HG02884 (cell line): ENCODE measurements around the gene OR2B3.
"Not testable (repeated sequence)": the region's sequence is repeated elsewhere in the genome, so short reads cannot be mapped to it uniquely, and the experiment has no call there.

Experiments
- ATAC-seq: cut with Tn5 transposase; IDR thresholded peaks from one replicate; pipeline ENCODE4 v1.9.1; 2021; ENCODE audit warnings: mild to moderate bottlenecking, moderate library complexity; ENCODE audit not compliant: unreplicated experiment

OR2B3 gene

GRCh38 chr6:29087213-29087612 lies at the start of gene OR2B3:
OR2B3 (minus strand) TSS chr6:29087313; CDS start chr6:29087248, 65 bp downstream.
- no peak for ATAC-seq

- no peak for ATAC-seq
These were observed 44.6 kb upstream of the OR2B3 start for GRCh38 chr6:29131691-29132090.

- no peak for ATAC-seq
These were observed 43.5 kb upstream of the OR2B3 start for GRCh38 chr6:29130644-29131043.

- ATAC-seq: no peak
These were observed 42.4 kb upstream of the OR2B3 start for GRCh38 chr6:29129326-29130012.

GRCh38 chr6:29114964-29115363 lies 27.9 kb upstream of the OR2B3 start:
- ATAC-seq: not testable (repeated sequence)

GRCh38 chr6:29112135-29112534 lies 25.0 kb upstream of the OR2B3 start:
- ATAC-seq: no peak

- no peak for ATAC-seq
These were observed 20.6 kb upstream of the OR2B3 start, which contains the start of gene OR2J3 for GRCh38 chr6:29107758-29108157. OR2J3 (plus strand) TSS chr6:29108058; CDS start chr6:29111891, 3,833 bp downstream.

- ATAC-seq: no peak
These were observed 12.1 kb upstream of the OR2B3 start, which contains the start of gene OR2J1 for GRCh38 chr6:29099190-29099589. OR2J1 (plus strand) TSS chr6:29099490; CDS start chr6:29100943, 1,453 bp downstream.

GRCh38 chr6:29097803-29098202 lies 10.7 kb upstream of the OR2B3 start:
- no peak for ATAC-seq

GRCh38 chr6:29092957-29093356 lies 5.8 kb upstream of the OR2B3 start:
- ATAC-seq: no peak

GRCh38 chr6:29082457-29082856 lies 4.7 kb downstream of the OR2B3 start:
- no peak for ATAC-seq

- no peak for ATAC-seq
These were observed 5.8 kb downstream of the OR2B3 start for GRCh38 chr6:29081312-29081711.

GRCh38 chr6:29079203-29079602 lies 7.9 kb downstream of the OR2B3 start:
- no peak for ATAC-seq

GRCh38 chr6:29071831-29072723 lies 15.0 kb downstream of the OR2B3 start:
- ATAC-seq: no peak

- ATAC-seq: no peak
These were observed 35.4 kb downstream of the OR2B3 start for GRCh38 chr6:29051680-29052079.

GRCh38 chr6:29045075-29045474 lies 42.0 kb downstream of the OR2B3 start, which contains the start of gene OR2W1:
OR2W1 (minus strand) TSS chr6:29045175; CDS start chr6:29045175, 0 bp downstream.
- no peak for ATAC-seq
